ENCODE measurements around the gene SOX6.

SOX6 gene

DNA sequence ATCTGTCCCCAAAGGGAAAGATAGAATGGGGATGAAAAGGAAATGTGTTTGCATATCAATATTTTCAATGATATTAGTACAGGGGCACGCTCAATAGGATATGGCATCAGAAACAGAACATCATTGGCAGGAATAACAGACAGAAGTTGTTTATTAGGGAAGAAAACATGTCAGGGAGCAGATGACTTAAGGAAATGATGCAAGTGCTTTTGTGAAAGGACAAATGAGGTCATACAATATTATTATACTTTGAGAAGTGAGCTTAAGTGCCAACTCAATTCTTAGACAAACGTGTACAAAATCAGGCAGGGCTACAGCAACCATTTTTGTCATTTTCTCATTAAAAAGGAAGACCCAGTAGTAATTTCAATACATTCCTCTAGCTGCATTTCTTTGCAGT lies 388.4 kb downstream of the SOX6 start:
- ChIA-PET CTCF (interaction anchor here (0.6 to 0.9 kb wide), 2 partner anchors 27 to 1045 kb away, joined by 3 read pairs; no protein-coding TSS in a partner anchor), POLR2A (ENCODE audit: low non-redundant PET) (no interaction called here)
- no peak for DNase-seq (ENCODE audit: low spot score)
- H3K27ac ChIP-seq = peak overlapping the region; percentile 81
- no peak for TF ChIP-seq CTCF (conservative IDR thresholded peaks at IDR 0.05; ENCODE audit: low read depth)

- peak; percentile 34 for DNase-seq (ENCODE audit: low spot score)
- POLR2A ChIA-PET (ENCODE audit: low non-redundant PET) = no interaction called here
- H3K27ac ChIP-seq = no peak overlapping the region
- CTCF ChIA-PET = interaction anchor here (0.9 kb wide), 1 partner anchor 26 kb away, joined by 3 read pairs; no protein-coding TSS in a partner anchor
- TF ChIP-seq CTCF (conservative IDR thresholded peaks at IDR 0.05; ENCODE audit: low read depth) = no peak
Measured at GRCh38 chr11:15967166-15967565, 389.2 kb downstream of the SOX6 start.

- H3K27ac ChIP-seq = no peak overlapping the region
- CTCF ChIA-PET = no interaction called here
- DNase-seq (ENCODE audit: low spot score) = peak; percentile 26
- TF ChIP-seq CTCF (conservative IDR thresholded peaks at IDR 0.05; ENCODE audit: low read depth) = no peak
- POLR2A ChIA-PET (ENCODE audit: low non-redundant PET) = no interaction called here
Measured at GRCh38 chr11:15965562-15966250, 390.6 kb downstream of the SOX6 start.

DNA sequence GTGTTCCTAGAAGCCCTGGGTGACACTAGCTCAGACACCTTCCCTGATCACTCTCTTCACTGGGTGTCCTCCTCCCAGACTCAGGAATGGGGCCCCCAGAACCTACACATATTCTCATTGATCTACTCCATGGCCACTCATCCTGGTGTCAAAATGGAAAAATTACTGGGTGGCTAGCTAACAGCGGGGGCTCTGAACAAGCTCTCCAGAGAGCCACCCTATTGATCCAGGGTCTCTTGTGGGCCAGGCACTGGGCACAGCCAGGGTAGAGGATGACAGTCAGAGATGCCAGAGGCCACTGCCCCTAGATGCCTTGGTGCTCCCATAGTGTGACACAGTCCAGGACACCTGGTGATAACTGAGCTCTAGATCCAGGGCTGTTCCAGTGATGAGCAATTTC lies 393.1 kb downstream of the SOX6 start:
- ChIA-PET CTCF (interaction anchor here (1.1 kb wide), 1 partner anchor 20 kb away, joined by 3 read pairs; no protein-coding TSS in a partner anchor), POLR2A (ENCODE audit: low non-redundant PET) (no interaction called here)
- no peak for TF ChIP-seq CTCF (conservative IDR thresholded peaks at IDR 0.05; ENCODE audit: low read depth)
- DNase-seq (ENCODE audit: low spot score) = no peak
- no peak overlapping the region for H3K27ac ChIP-seq

DNA sequence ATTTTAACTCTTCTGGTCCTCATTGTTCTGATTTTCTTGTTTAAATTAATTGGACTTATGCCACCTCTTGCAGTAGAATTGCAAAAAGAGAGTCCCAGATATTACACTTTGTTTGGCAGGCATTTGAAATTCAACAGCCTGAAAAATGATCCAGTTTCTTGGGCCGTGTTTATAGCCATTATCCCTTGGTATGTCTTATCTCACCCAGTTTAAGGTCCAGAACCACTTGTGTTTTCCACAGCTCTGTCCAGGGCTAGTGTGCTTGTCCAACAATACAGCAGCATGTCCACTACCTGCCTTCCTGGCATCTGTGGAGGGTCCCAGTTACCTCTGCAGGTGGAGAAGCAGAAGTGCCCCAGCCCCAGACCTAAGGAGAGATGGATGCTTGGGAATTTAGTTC lies 397.4 kb downstream of the SOX6 start:
- CTCF ChIA-PET = no interaction called here
- POLR2A ChIA-PET (ENCODE audit: low non-redundant PET) = no interaction called here
- DNase-seq (ENCODE audit: low spot score) = no peak
- no peak overlapping the region for H3K27ac ChIP-seq
- no peak for TF ChIP-seq CTCF (conservative IDR thresholded peaks at IDR 0.05; ENCODE audit: low read depth)

DNA sequence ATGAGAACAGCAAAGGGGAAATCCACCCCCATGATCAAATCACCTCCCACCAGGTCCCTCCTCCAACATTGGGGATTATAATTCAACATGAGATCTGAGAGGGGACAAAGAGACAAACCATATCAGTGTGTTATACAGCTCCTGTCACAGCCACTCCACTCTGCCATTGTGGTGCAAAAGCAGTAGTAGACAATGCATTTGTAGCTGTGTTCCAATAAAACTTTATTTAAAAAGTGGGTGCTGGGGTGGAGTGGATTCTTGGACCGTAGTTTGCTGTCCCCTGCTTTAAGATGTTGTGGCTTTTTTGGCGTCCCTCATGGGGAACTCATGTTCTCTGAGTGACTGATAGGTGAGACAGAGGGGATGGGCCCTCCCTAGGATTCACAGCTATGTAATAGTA lies 399.1 kb downstream of the SOX6 start:
- ChIA-PET CTCF (no interaction called here), POLR2A (ENCODE audit: low non-redundant PET) (no interaction called here)
- no peak for TF ChIP-seq CTCF (conservative IDR thresholded peaks at IDR 0.05; ENCODE audit: low read depth)
- DNase-seq (ENCODE audit: low spot score) = no peak
- no peak overlapping the region for H3K27ac ChIP-seq
